DOHH2 (cell line): ENCODE results near the gene NPFF.
"Not testable (repeated sequence)": the region's sequence is repeated elsewhere in the genome, so short reads cannot be mapped to it uniquely, and the experiment has no call there.

Source experiments
- CTCF ChIP-seq: fragments of 200-600 bp; sonication (generic); IDR thresholded peaks from one replicate; pipeline ENCODE4 v1.5.1; 2014; ENCODE audit warnings: antibody characterized with exemption, mild to moderate bottlenecking, low read depth, low read length; ENCODE audit not compliant: poor library complexity, severe bottlenecking
- EZH2phosphoT487 ChIP-seq: fragments of 200-600 bp; sonication (generic); IDR thresholded peaks from 2 replicates; pipeline ENCODE4 v1.6.1; 2017; ENCODE audit warnings: borderline replicate concordance, mild to moderate bottlenecking, antibody characterized with exemption, low read length, moderate library complexity, mixed read lengths

- TF ChIP-seq CTCF, EZH2phosphoT487: not testable (repeated sequence)
These were observed 42.8 kb upstream of the NPFF start for GRCh38 chr12:53550131-53550530.
